ENCODE data around the gene CTTNBP2. TPM values are rescaled to one million over a fixed set of nuclear protein-coding genes. Genes with fewer than 3 reads are reported as not detected.
A peak's percentile ranks its signal among the peaks of the same experiment; 100 is the strongest.

The CTTNBP2 gene
- total RNA-seq, 1 donor: 11.9 TPM

- H3K4me3 ChIP-seq (ENCODE audit: low read depth, low read length): no peak overlapping the region
- DNase-seq (ENCODE audit: low read depth): no peak
- no peak for TF ChIP-seq CTCF (IDR thresholded peaks at IDR 0.05; ENCODE audit: insufficient read depth, low read length)
These were observed 88.9 kb downstream of the CTTNBP2 start for GRCh38 chr7:117784315-117784714.

GRCh38 chr7:117782761-117783160 is 90.5 kb downstream of the CTTNBP2 start:
- no peak for DNase-seq (ENCODE audit: low read depth)
- no peak for TF ChIP-seq CTCF (IDR thresholded peaks at IDR 0.05; ENCODE audit: insufficient read depth, low read length)
- H3K4me3 ChIP-seq (ENCODE audit: low read depth, low read length): no peak overlapping the region

GRCh38 chr7:117781707-117782106 is 91.5 kb downstream of the CTTNBP2 start:
- no peak for DNase-seq (ENCODE audit: low read depth)
- H3K4me3 ChIP-seq (ENCODE audit: low read depth, low read length): no peak overlapping the region
- TF ChIP-seq CTCF (IDR thresholded peaks at IDR 0.05; ENCODE audit: insufficient read depth, low read length): no peak

- DNase-seq (ENCODE audit: low read depth): peak; percentile 21
- no peak overlapping the region for H3K4me3 ChIP-seq (ENCODE audit: low read depth, low read length)
- no peak for TF ChIP-seq CTCF (IDR thresholded peaks at IDR 0.05; ENCODE audit: insufficient read depth, low read length)
These were observed 92.4 kb downstream of the CTTNBP2 start for GRCh38 chr7:117780832-117781231.

GRCh38 chr7:117777335-117778142 is 95.7 kb downstream of the CTTNBP2 start:
- H3K4me3 ChIP-seq (ENCODE audit: low read depth, low read length): no peak overlapping the region
- TF ChIP-seq CTCF (IDR thresholded peaks at IDR 0.05; ENCODE audit: insufficient read depth, low read length): no peak
- DNase-seq (ENCODE audit: low read depth): no peak

- DNase-seq (ENCODE audit: low read depth): no peak
- no peak overlapping the region for H3K4me3 ChIP-seq (ENCODE audit: low read depth, low read length)
- TF ChIP-seq CTCF (IDR thresholded peaks at IDR 0.05; ENCODE audit: insufficient read depth, low read length): no peak
These were observed 97.0 kb downstream of the CTTNBP2 start for GRCh38 chr7:117776224-117776623.

GRCh38 chr7:117775801-117776200 is 97.4 kb downstream of the CTTNBP2 start:
- no peak for DNase-seq (ENCODE audit: low read depth)
- TF ChIP-seq CTCF (IDR thresholded peaks at IDR 0.05; ENCODE audit: insufficient read depth, low read length): no peak
- H3K4me3 ChIP-seq (ENCODE audit: low read depth, low read length): no peak overlapping the region

Measured in fibroblast of the aortic adventitia (primary cell).